Activated naive CD8-positive, alpha-beta T cell treated with anti-CD3 and anti-CD28 coated beads, Interleukin-2, amount 10 ng/mL, durations not matched to agents 7 days and 5 days (primary cell): ENCODE measurements around the gene RPS6KC1. TPM values are rescaled to one million over a fixed set of nuclear protein-coding genes. Genes with fewer than 3 reads are reported as not detected.
A peak's percentile ranks its signal among the peaks of the same experiment; 100 is the strongest.
"Not testable (repeated sequence)": the region's sequence is repeated elsewhere in the genome, so short reads cannot be mapped to it uniquely, and the experiment has no call there.

Experiments used
- ATAC-seq: fragments of 150-1000 bp; cut with Tn5 transposase; one replicate; pipeline ENCODE4 v1.10.0; 2021; ENCODE audit warnings: low read depth, moderate library complexity
- POLR2A ChIA-PET: fragments of 350-600 bp; sonication (Branson Sonifier 250); formaldehyde crosslinking; loops from one replicate; lab custom pipeline; 2021; ENCODE audit warnings: antibody characterized with exemption; lab: Charles Lee
- DNase-seq: peaks from one replicate; pipeline ENCODE4 v3.0.0; 2021
- H3K27ac Mint-ChIP-seq: one replicate; pipeline ENCODE4 v1.8.0; 2022; ENCODE audit warnings: mild to moderate bottlenecking, mixed read lengths
- H3K27me3 Mint-ChIP-seq: one replicate; pipeline ENCODE4 v1.8.0; 2022; ENCODE audit warnings: mild to moderate bottlenecking, moderate library complexity, mixed read lengths
- H3K36me3 Mint-ChIP-seq: one replicate; pipeline ENCODE4 v1.8.0; 2021; ENCODE audit warnings: mild to moderate bottlenecking, mixed read lengths
- H3K4me1 Mint-ChIP-seq: one replicate; pipeline ENCODE4 v1.8.0; 2021; ENCODE audit warnings: mixed read lengths
- H3K4me3 Mint-ChIP-seq: one replicate; pipeline ENCODE4 v1.8.0; 2022; ENCODE audit warnings: mild to moderate bottlenecking, moderate library complexity, mixed read lengths
- H3K9me3 Mint-ChIP-seq: one replicate; pipeline ENCODE4 v1.8.0; 2021; ENCODE audit warnings: mixed read lengths
- total RNA-seq, 2 experiments: library from RNA; stranded (reverse); gene quantifications; one replicate each; pipeline ENCODE4 v1.2.3, GENCODE V29; 2021

RPS6KC1 gene
- total RNA-seq, 2 experiments from 2014 or later: 13.4 to 13.8 TPM

DNA sequence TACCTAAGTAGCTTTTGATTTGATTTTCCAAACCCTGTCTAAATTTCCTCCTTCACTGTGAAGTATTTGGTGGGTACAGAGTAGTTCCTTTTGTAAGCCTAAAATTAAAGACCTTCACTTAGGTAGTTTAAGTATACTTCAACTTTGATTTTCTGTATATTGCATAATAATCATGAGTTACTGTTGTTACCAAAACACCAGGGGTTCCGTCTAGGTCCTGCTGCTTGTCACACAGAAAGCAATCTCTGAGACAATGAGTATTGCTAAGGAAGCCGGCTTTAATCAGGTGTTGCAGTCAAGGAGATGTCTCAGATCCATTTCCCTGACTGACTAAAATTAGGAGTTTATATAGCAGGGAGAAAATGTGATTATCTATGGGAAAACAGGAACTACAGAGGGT lies 15.3 kb downstream of the RPS6KC1 start:
- H3K27me3 Mint-ChIP-seq: no peaks in the 10 kb centered on the region
- H3K9me3 Mint-ChIP-seq: no peaks in the 10 kb centered on the region
- ATAC-seq (no peak), DNase-seq (no peak)
- peak overlapping the region; percentile 11 for H3K27ac Mint-ChIP-seq
- peaks cover 2% of the 10 kb centered on the region for H3K36me3 Mint-ChIP-seq
- peaks cover 12% of the 10 kb centered on the region for H3K4me1 Mint-ChIP-seq
- H3K4me3 Mint-ChIP-seq: no peak overlapping the region
- POLR2A ChIA-PET: no interaction called here

DNA sequence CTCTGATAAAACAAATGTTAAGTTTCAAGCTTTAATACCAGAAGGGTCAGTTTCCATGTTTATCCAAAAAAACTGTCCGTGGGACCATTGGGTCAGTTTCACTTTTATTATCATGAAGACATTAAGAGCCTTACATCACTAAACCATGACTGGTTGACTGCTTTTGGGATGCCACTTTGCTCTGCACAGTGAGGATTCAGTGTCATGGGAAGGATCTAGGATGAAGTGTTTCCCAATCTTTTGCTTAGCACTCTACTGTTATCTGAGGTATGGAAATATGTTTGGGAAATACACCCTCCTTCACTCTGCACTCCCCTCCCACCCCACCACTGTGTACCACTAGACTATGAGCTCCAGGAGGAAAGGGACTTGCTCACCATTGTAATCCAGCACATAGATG lies 16.3 kb downstream of the RPS6KC1 start:
- no peak overlapping the region for H3K27ac Mint-ChIP-seq
- no peak for ATAC-seq
- no peak for DNase-seq
- peaks cover 5% of the 10 kb centered on the region for H3K36me3 Mint-ChIP-seq
- no peaks in the 10 kb centered on the region for H3K9me3 Mint-ChIP-seq
- no peak overlapping the region for H3K4me3 Mint-ChIP-seq
- POLR2A ChIA-PET: no interaction called here
- no peaks in the 10 kb centered on the region for H3K27me3 Mint-ChIP-seq
- H3K4me1 Mint-ChIP-seq: peaks cover 16% of the 10 kb centered on the region

DNA sequence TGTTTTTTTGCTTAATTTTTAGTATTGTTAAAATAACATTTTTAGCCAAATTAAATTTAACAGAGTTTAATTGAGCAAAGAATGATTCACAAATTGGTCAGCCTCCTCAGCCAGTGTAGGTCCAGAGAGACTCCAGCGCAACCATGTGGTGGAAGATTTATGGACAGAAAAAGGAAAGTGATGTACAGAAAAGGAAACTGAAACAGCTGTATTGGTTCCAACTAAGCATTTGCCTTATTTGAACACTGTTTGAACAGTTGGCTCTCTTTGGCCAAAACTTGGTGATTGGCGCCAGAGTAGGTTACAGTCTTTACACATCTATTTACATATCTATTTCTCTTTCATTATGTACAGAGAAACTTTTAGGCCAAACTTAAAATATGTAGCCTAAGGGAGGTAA lies 19.4 kb downstream of the RPS6KC1 start:
- Mint-ChIP-seq H3K27ac (peak overlapping the region; percentile 45), H3K36me3 (peaks cover 13% of the 10 kb centered on the region), H3K4me3 (peak overlapping the region; percentile 49), H3K27me3 (no peaks in the 10 kb centered on the region), H3K9me3 (no peaks in the 10 kb centered on the region), H3K4me1 (peaks cover 30% of the 10 kb centered on the region)
- DNase-seq (no peak), ATAC-seq (peak; percentile 90)
- POLR2A ChIA-PET: interaction anchor here (1.0 to 1.5 kb wide), 2 partner anchors 13 to 19 kb away, joined by 3 to 6 read pairs; partner anchors contain the start of gene RPS6KC1

DNA sequence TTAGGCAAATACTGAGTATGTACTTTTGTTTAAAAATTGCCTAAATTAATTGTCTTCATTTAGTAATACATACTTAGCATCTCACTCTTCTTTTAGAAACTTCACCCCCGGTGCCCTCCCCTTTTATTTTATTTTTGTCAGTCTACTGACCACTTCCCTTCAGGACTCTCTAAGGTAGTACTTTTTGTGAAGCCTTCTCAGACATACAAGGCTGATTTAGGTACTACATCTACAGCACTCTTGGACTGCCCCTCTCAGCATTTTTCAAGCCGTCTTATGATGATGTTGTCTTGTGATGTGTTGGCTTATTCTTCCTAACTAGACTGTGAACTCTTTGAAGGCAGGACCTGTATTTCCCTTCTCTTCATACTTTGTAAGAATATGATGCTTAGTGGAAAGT lies 24.7 kb downstream of the RPS6KC1 start:
- ATAC-seq (peak; percentile 72), DNase-seq (no peak)
- no peaks in the 10 kb centered on the region for H3K9me3 Mint-ChIP-seq
- POLR2A ChIA-PET: no interaction called here
- H3K36me3 Mint-ChIP-seq: peaks cover 16% of the 10 kb centered on the region
- no peak overlapping the region for H3K27ac Mint-ChIP-seq
- no peaks in the 10 kb centered on the region for H3K27me3 Mint-ChIP-seq
- peaks cover 26% of the 10 kb centered on the region for H3K4me1 Mint-ChIP-seq
- no peak overlapping the region for H3K4me3 Mint-ChIP-seq

DNA sequence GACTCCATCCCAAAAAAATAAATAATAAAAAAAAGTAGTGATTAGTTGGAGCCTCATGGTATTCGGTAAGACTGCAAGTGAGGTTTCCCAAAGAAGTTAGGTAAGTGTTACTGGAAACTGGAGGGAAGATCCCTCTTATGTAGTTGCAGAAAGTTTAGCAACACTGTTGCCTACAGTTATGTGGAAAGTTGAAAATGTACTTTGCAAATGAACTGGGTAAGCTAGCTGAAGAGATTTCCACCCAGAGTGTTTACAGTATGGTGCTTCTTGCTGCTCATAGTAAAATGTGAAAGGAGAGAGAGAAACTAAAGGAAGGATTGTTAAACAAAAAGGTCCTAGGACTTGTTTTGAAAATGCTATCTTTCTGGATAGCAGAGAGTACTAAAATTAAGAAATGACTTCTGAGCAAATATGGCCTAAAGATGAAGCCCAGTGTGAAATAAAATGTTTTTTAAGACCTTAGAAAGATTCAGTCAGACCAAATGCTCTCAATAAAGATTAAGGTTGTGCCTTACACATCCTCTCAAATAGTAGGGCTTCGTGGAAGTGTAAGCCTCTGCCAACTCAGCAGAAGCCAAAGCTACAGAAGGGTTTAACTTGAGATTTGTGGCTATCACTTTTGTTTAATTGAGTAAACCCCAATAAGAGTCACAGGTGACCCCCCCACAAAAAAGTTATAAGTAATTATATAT lies 31.5 kb downstream of the RPS6KC1 start:
- Mint-ChIP-seq H3K4me1 (peaks cover 30% of the 10 kb centered on the region), H3K4me3 (peak overlapping the region; percentile 62), H3K27me3 (no peaks in the 10 kb centered on the region), H3K27ac (peak overlapping the region; percentile 91), H3K36me3 (peaks cover 43% of the 10 kb centered on the region), H3K9me3 (peaks cover 2% of the 10 kb centered on the region)
- POLR2A ChIA-PET: interaction anchor here (1.4 kb wide), 1 partner anchor 31 kb away, joined by 6 read pairs; the partner anchor contains the start of gene RPS6KC1
- ATAC-seq (peak; percentile 84), DNase-seq (no peak)

DNA sequence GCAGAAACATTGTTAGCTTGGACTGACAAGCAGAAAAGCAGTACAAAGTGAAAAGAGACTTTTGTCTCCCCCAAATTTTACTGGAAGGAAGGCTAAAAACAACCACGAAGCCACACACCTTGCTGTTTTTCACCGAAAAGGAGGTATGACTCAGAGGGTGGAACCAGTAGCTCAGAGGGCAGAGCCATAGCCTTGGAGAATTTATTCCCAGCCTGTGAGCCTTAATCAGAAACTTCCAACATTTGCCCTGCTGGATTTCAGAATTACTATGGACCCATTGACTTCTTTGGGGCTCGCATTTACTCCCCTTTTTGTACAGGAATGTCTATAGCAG lies 32.0 kb downstream of the RPS6KC1 start:
- Mint-ChIP-seq H3K27me3 (no peaks in the 10 kb centered on the region), H3K9me3 (peaks cover 2% of the 10 kb centered on the region), H3K4me1 (peaks cover 33% of the 10 kb centered on the region), H3K27ac (peak overlapping the region; percentile 91), H3K36me3 (peaks cover 48% of the 10 kb centered on the region), H3K4me3 (peak overlapping the region; percentile 62)
- peak; percentile 85 for ATAC-seq
- DNase-seq: no peak
- POLR2A ChIA-PET: interaction anchor here (0.6 to 1.4 kb wide), 3 partner anchors 13 to 49 kb away, joined by 3 to 6 read pairs (median 3); partner anchors contain the start of gene RPS6KC1

DNA sequence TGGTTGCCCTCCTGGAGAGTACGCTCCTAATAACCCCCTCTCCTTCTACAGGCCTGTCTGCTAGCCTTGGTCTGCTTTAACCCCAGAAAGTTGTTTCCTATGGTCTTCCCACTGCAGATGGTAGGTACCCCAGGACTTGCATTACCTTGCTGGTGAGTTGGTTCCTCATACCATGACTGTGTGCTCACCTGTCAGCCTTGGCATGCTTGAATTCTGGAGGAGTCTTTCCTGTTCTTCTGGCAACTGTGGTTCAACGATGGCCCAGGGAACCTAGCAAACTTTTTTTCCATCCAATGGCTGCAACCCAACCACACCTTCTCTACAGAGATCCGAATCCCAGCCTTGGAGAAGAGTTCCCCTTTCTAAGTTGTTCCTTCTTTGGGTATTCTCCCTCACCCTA lies 36.9 kb downstream of the RPS6KC1 start:
- POLR2A ChIA-PET: no interaction called here
- DNase-seq (no peak), ATAC-seq (no peak)
- Mint-ChIP-seq H3K27me3 (no peaks in the 10 kb centered on the region), H3K4me3 (no peak overlapping the region), H3K27ac (no peak overlapping the region), H3K4me1 (peaks cover 28% of the 10 kb centered on the region), H3K9me3 (peaks cover 2% of the 10 kb centered on the region), H3K36me3 (peaks cover 45% of the 10 kb centered on the region)

DNA sequence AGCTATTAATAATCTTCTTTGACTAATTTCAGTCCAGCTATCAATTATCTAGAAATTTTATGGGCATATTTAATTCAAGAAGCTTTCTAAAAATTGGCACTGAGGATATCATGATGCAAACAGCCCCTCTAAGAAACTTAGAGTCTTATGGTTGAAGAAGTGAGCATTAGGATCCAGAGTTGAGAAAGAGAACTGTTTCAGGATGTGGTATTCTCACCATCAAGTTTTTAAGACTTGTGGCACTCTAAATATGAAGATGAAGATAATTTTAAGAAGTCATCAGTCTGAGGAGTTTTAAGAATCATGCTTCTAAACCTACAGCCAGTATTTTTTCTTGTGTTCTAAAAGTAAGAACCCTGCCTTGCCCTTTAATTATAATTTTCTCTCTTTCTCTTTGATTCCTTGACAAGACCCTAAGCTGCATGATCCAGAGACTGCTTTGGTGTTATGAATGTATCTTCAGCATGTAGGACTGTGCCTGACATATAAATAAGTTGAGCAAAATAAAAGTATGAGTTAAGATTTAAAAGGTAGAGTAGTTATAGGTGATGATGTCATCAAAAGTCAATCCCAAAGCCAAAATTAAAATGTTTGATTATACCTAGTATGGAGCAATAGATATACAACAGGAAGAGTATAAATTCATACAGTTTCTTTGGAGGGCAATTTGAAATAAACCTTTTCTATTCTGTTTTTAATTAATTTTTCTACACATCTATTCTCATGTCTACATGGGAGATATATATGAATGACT lies 39.1 kb downstream of the RPS6KC1 start:
- Mint-ChIP-seq H3K27me3 (no peaks in the 10 kb centered on the region), H3K36me3 (peaks cover 38% of the 10 kb centered on the region), H3K27ac (peak overlapping the region; percentile 77), H3K4me1 (peaks cover 17% of the 10 kb centered on the region), H3K9me3 (no peaks in the 10 kb centered on the region), H3K4me3 (peak overlapping the region; percentile 41)
- DNase-seq (no peak), ATAC-seq (peak; percentile 83)
- POLR2A ChIA-PET: interaction anchor here (0.6 kb wide), 1 partner anchor 10 kb away, joined by 3 read pairs; no protein-coding TSS in a partner anchor

DNA sequence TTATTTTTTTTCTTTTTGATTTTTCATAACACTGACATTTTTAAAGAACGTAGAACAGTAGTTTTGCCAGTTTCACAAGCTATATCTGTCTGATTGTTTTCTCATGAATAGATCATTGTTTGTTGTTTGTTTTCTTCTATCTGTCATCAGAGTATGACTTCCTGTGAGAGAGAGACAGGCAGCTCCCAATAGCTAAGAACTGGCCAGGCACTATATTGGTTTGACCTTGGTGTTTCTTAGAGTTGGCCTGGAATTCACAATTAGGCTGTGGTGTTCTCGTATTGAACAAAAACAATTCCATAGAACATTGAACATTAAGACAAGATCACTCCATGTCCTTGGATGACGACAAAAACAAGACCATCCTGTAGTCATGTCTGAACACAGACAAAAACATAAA lies 43.4 kb downstream of the RPS6KC1 start:
- DNase-seq: no peak
- no peaks in the 10 kb centered on the region for H3K27me3 Mint-ChIP-seq
- H3K27ac Mint-ChIP-seq: no peak overlapping the region
- H3K4me1 Mint-ChIP-seq: peaks cover 9% of the 10 kb centered on the region
- peaks cover 31% of the 10 kb centered on the region for H3K36me3 Mint-ChIP-seq
- no peaks in the 10 kb centered on the region for H3K9me3 Mint-ChIP-seq
- no peak overlapping the region for H3K4me3 Mint-ChIP-seq
- POLR2A ChIA-PET: no interaction called here
- ATAC-seq: no peak

DNA sequence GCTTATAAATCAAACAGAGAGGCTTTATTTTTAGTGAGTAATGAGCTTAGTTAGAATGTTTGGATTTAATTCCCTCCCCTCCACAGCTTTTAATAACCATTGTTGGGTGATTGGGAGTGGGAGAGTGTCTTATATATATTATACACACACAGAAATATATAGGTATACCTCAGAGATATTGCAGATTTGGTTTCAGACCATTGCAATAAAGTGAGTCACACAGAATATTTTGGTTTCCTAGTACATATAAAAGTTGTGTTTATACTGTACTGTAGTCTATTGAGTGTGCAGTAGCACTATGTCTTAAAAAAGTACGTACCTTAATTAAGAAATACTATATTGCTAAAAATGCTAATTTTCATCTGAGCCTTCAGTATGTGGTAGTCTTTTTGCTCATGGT lies 44.4 kb downstream of the RPS6KC1 start:
- DNase-seq (no peak), ATAC-seq (no peak)
- H3K36me3 Mint-ChIP-seq: peaks cover 31% of the 10 kb centered on the region
- POLR2A ChIA-PET: no interaction called here
- no peaks in the 10 kb centered on the region for H3K4me1 Mint-ChIP-seq
- no peaks in the 10 kb centered on the region for H3K9me3 Mint-ChIP-seq
- no peak overlapping the region for H3K4me3 Mint-ChIP-seq
- H3K27ac Mint-ChIP-seq: no peak overlapping the region
- no peaks in the 10 kb centered on the region for H3K27me3 Mint-ChIP-seq

DNA sequence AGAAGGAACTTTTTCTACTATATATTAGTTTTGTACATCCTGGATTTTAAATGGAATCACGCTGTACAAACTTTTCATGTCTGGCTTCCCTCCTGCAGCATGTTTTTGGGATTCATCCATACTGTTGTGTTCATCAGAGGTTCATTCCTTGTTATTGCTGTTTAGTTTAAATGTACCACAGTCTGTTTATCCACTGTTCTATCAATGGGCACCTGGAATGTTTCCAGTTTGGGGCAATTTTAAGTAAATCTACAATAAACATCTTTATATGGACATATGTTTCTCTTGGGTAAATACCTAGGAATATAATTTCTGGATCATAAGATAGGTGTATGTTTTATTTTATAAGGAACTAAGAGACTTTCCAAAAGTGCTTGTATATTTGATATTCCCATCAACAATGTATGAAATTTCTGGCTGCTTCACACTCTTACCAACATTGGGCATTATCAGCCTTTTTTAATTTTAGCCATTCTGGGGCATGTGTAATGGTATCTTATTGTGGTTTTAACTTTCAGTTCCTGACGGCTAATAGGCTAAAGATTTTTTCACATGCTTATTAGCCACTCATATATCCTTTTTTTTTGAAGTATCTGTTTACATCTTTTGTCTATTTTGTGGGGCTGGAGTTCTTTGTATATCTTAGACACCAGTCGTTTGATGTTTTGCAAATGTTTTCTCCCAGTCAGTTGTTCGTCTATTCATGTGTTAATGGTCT lies 48.8 kb downstream of the RPS6KC1 start:
- Mint-ChIP-seq H3K9me3 (no peaks in the 10 kb centered on the region), H3K4me1 (no peaks in the 10 kb centered on the region), H3K27ac (no peak overlapping the region), H3K4me3 (no peak overlapping the region), H3K27me3 (no peaks in the 10 kb centered on the region), H3K36me3 (peaks cover 31% of the 10 kb centered on the region)
- POLR2A ChIA-PET: no interaction called here
- no peak for ATAC-seq
- no peak for DNase-seq

DNA sequence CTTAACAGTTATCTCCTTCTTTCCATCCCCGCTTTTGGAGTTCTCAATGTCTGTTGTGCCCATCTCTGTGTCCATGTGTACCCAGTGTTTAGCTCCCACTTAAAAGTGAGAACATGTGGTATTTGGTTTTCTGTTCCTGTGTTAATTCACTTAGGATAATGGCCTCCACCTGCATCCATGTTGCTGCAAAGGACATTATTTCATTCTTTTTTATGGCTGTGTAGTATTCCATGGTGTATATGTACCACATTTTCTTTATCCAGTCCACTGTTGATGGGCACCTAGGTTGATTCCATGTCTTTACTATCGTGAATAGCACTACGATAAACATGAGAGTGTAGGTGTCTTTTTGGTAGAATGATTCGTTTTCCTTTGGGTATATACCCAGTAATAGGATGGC lies 49.5 kb downstream of the RPS6KC1 start:
- H3K4me1 Mint-ChIP-seq, H3K4me3 Mint-ChIP-seq, DNase-seq, ATAC-seq, POLR2A ChIA-PET, H3K27ac Mint-ChIP-seq, H3K9me3 Mint-ChIP-seq, H3K27me3 Mint-ChIP-seq: not testable (repeated sequence)
- peaks cover 31% of the 10 kb centered on the region for H3K36me3 Mint-ChIP-seq
